Measurements from ENCODE around the gene ST7.
A peak's percentile ranks its signal among the peaks of the same experiment; 100 is the strongest.

Gene ST7

GRCh38 chr7:116920359-116920758, 32.9 kb upstream of the ST7 start:
- no peak for DNase-seq (ENCODE audit: low read depth, low spot score)
- no peak for TF ChIP-seq CTCF (IDR thresholded peaks at IDR 0.05; ENCODE audit: low read depth, low read length)
- in situ Hi-C loops (cut with HindIII; ENCODE audit: low sequenced_read_pairs) = no loop called here
- no peak overlapping the region for H3K4me3 ChIP-seq (ENCODE audit: low read depth, low read length)

- in situ Hi-C loops (cut with HindIII; ENCODE audit: low sequenced_read_pairs) = no loop called here
- no peak for TF ChIP-seq CTCF (IDR thresholded peaks at IDR 0.05; ENCODE audit: low read depth, low read length)
Observed at GRCh38 chr7:116922545-116922944, 30.8 kb upstream of the ST7 start.

GRCh38 chr7:116924741-116925140, 28.6 kb upstream of the ST7 start:
- in situ Hi-C loops (cut with HindIII; ENCODE audit: low sequenced_read_pairs) = no loop called here
- no peak overlapping the region for H3K4me3 ChIP-seq (ENCODE audit: low read depth, low read length)
- DNase-seq (ENCODE audit: low read depth, low spot score) = peak; percentile 64
- no peak for TF ChIP-seq CTCF (IDR thresholded peaks at IDR 0.05; ENCODE audit: low read depth, low read length)

More at GRCh38 chr7:116922545-116922944, 30.8 kb upstream of the ST7 start:
- H3K4me3 ChIP-seq (ENCODE audit: low read depth, low read length) = no peak overlapping the region
- no peak for DNase-seq (ENCODE audit: low read depth, low spot score)

GRCh38 chr7:116929021-116929420, 24.3 kb upstream of the ST7 start:
- TF ChIP-seq CTCF (IDR thresholded peaks at IDR 0.05; ENCODE audit: low read depth, low read length) = no peak
- DNase-seq (ENCODE audit: low read depth, low spot score) = no peak
- in situ Hi-C loops (cut with HindIII; ENCODE audit: low sequenced_read_pairs) = no loop called here
- H3K4me3 ChIP-seq (ENCODE audit: low read depth, low read length) = no peak overlapping the region

GRCh38 chr7:116929914-116930913, 23.1 kb upstream of the ST7 start:
- peak; percentile 89 for TF ChIP-seq CTCF (IDR thresholded peaks at IDR 0.05; ENCODE audit: low read depth, low read length)
- DNase-seq (ENCODE audit: low read depth, low spot score) = peak; percentile 75
- in situ Hi-C loops (cut with HindIII; ENCODE audit: low sequenced_read_pairs) = no loop called here
- no peak overlapping the region for H3K4me3 ChIP-seq (ENCODE audit: low read depth, low read length)

GRCh38 chr7:116932566-116932965, 20.7 kb upstream of the ST7 start:
- TF ChIP-seq CTCF (IDR thresholded peaks at IDR 0.05; ENCODE audit: low read depth, low read length) = no peak
- no peak overlapping the region for H3K4me3 ChIP-seq (ENCODE audit: low read depth, low read length)
- in situ Hi-C loops (cut with HindIII; ENCODE audit: low sequenced_read_pairs) = no loop called here
- DNase-seq (ENCODE audit: low read depth, low spot score) = no peak

Measured in astrocyte of the spinal cord (primary cell).